ENCODE data around the gene CCL11.

GRCh38 chr17:34287875-34288274 is 2.3 kb downstream of the CCL11 start:
- TF ChIP-seq CTCF (IDR thresholded peaks at IDR 0.05; ENCODE audit: poor library complexity, severe bottlenecking), result no peak
- TF ChIP-seq POLR2AphosphoS5 (IDR thresholded peaks at IDR 0.05), result no peak
- TF ChIP-seq TAF1 (IDR thresholded peaks at IDR 0.05; ENCODE audit: low read depth), result no peak
- TF ChIP-seq RAD21 (conservative IDR thresholded peaks at IDR 0.05), result no peak
- TF ChIP-seq SMC3 (conservative IDR thresholded peaks at IDR 0.05; ENCODE audit: poor library complexity), result no peak
- TF ChIP-seq EZH2 (IDR thresholded peaks at IDR 0.05; ENCODE audit: borderline replicate concordance, insufficient read depth, low read length, poor library complexity, severe bottlenecking), result no peak
- no peak for TF ChIP-seq EP300 (conservative IDR thresholded peaks at IDR 0.05; ENCODE audit: poor library complexity, severe bottlenecking)

Measured in neural cell (in vitro differentiated cells).